Neural cell (in vitro differentiated cells): ENCODE data around the gene TOM1. TPM values are rescaled to one million over a fixed set of nuclear protein-coding genes. Genes with fewer than 3 reads are reported as not detected.

ENCODE experiments used
- H2AFZ ChIP-seq: fragments of 200-600, 300-800 bp; sonication (generic), shearing (Covaris generic); 2 replicates; pipeline ENCODE4 v1.6.0; 2014; ENCODE audit warnings: low read depth, mild to moderate bottlenecking, antibody characterized with exemption, low read length, moderate library complexity
- H3F3A ChIP-seq: fragments of 200-600 bp; shearing (Covaris generic); 2 replicates; pipeline ENCODE4 v1.6.1; 2016; ENCODE audit warnings: mild to moderate bottlenecking, moderate library complexity, mixed read lengths, antibody characterized with exemption, low read length; ENCODE audit not compliant: insufficient read depth, poor library complexity, severe bottlenecking
- H3K27ac ChIP-seq: fragments of 200-600, 300-800 bp; sonication (generic), shearing (Covaris generic); 2 replicates; pipeline ENCODE4 v1.5.1; 2014; ENCODE audit warnings: mild to moderate bottlenecking, low read length, moderate library complexity
- H3K27me3 ChIP-seq: fragments of 300-800, 200-600 bp; sonication (generic), shearing (Covaris generic); 2 replicates; pipeline ENCODE4 v1.6.0; 2014; ENCODE audit warnings: mild to moderate bottlenecking, low read depth, low read length, moderate library complexity; ENCODE audit not compliant: insufficient read depth
- H3K36me3 ChIP-seq: fragments of 300-800, 200-600 bp; sonication (generic), shearing (Covaris generic); 2 replicates; pipeline ENCODE4 v1.5.1; 2014; ENCODE audit warnings: mild to moderate bottlenecking, antibody characterized with exemption, low read length, moderate library complexity; ENCODE audit not compliant: insufficient read depth
- H3K4me2 ChIP-seq: fragments of 300-800, 200-600 bp; sonication (generic), shearing (Covaris generic); 2 replicates; pipeline ENCODE4 v1.6.0; 2014; ENCODE audit warnings: mild to moderate bottlenecking, low read length
- H3K4me3 ChIP-seq: fragments of 300-800, 200-600 bp; sonication (generic), shearing (Covaris generic); 2 replicates; pipeline ENCODE4 v1.5.1; 2014; ENCODE audit warnings: mild to moderate bottlenecking, low read length, moderate library complexity
- H3K79me2 ChIP-seq: fragments of 200-600 bp; shearing (Covaris generic); replicated peaks from 2 replicates; pipeline ENCODE4 v1.6.0; 2014; ENCODE audit warnings: mild to moderate bottlenecking, low read length, moderate library complexity; ENCODE audit not compliant: insufficient read depth
- H3K9ac ChIP-seq: fragments of 300-800, 200-600 bp; sonication (generic), shearing (Covaris generic); 2 replicates; pipeline ENCODE4 v1.6.1; 2016; ENCODE audit warnings: mild to moderate bottlenecking, low read length, mixed read lengths
- H3K9me2 ChIP-seq: fragments of 200-600 bp; shearing (Covaris generic); 2 replicates; pipeline ENCODE4 v1.6.1; 2016; ENCODE audit warnings: mild to moderate bottlenecking, low read length, mixed read lengths; ENCODE audit not compliant: insufficient read depth
- H3K9me3 ChIP-seq: fragments of 200-600, 300-800 bp; sonication (generic), shearing (Covaris generic); 2 replicates; pipeline ENCODE4 v1.6.1; 2016; ENCODE audit warnings: mild to moderate bottlenecking, mixed run types, low read length, moderate library complexity, mixed read lengths
- H4K20me1 ChIP-seq: fragments of 200-600 bp; shearing (Covaris generic); 2 replicates; pipeline ENCODE4 v1.6.1; 2016; ENCODE audit warnings: mild to moderate bottlenecking, mixed run types; ENCODE audit not compliant: insufficient read depth
- EP300 ChIP-seq: fragments of 450-650 bp; conservative IDR thresholded peaks from 2 replicates; pipeline ENCODE4 v1.6.1; 2014; ENCODE audit warnings: antibody characterized with exemption, mild to moderate bottlenecking, moderate library complexity; ENCODE audit not compliant: poor library complexity, severe bottlenecking
- EZH2 ChIP-seq: fragments of 200-600, 300-800 bp; shearing (Covaris generic), sonication (generic); IDR thresholded peaks from 2 replicates; pipeline ENCODE4 v1.6.1; 2014; ENCODE audit warnings: antibody characterized with exemption, low read length, borderline replicate concordance, mild to moderate bottlenecking; ENCODE audit not compliant: insufficient read depth, poor library complexity, severe bottlenecking
- MXI1 ChIP-seq: fragments of 450-650 bp; conservative IDR thresholded peaks from 2 replicates; pipeline ENCODE4 v1.6.1; 2014; ENCODE audit warnings: antibody characterized with exemption, mild to moderate bottlenecking; ENCODE audit not compliant: poor library complexity, severe bottlenecking
- POLR2AphosphoS5 ChIP-seq: IDR thresholded peaks from 2 replicates; pipeline ENCODE4 v1.6.1; 2012
- RAD21 ChIP-seq: fragments of 450-650 bp; conservative IDR thresholded peaks from 2 replicates; pipeline ENCODE4 v1.6.1; 2014; ENCODE audit warnings: antibody characterized with exemption, mild to moderate bottlenecking, moderate library complexity
- SMC3 ChIP-seq: fragments of 450-650 bp; conservative IDR thresholded peaks from 2 replicates; pipeline ENCODE4 v1.6.1; 2014; ENCODE audit warnings: antibody characterized with exemption, mild to moderate bottlenecking, moderate library complexity; ENCODE audit not compliant: poor library complexity
- TAF1 ChIP-seq: IDR thresholded peaks from 2 replicates; pipeline ENCODE4 v1.6.1; 2012; ENCODE audit warnings: low read depth
- polyA plus RNA-seq: library from polyadenylated mRNA; depleted of rRNA; stranded (reverse); fragments of >200 nt; gene quantifications from 2 replicates; pipeline ENCODE4 v1.2.3, GENCODE V29; 2014
- TF ChIP-seq, protein P1 (sequence below): IDR thresholded peaks from 2 replicates; pipeline ENCODE4 v1.6.1; 2012; ENCODE audit warnings: borderline replicate concordance
- TF ChIP-seq, protein P2 (sequence below): fragments of 450-650 bp; IDR thresholded peaks from 2 replicates; pipeline ENCODE4 v1.5.1; 2014; ENCODE audit warnings: antibody characterized with exemption, mild to moderate bottlenecking, moderate library complexity; ENCODE audit not compliant: poor library complexity, severe bottlenecking

TOM1 gene
- polyA plus RNA-seq, 1 donor from 2014 or later: 13.3 TPM

DNA sequence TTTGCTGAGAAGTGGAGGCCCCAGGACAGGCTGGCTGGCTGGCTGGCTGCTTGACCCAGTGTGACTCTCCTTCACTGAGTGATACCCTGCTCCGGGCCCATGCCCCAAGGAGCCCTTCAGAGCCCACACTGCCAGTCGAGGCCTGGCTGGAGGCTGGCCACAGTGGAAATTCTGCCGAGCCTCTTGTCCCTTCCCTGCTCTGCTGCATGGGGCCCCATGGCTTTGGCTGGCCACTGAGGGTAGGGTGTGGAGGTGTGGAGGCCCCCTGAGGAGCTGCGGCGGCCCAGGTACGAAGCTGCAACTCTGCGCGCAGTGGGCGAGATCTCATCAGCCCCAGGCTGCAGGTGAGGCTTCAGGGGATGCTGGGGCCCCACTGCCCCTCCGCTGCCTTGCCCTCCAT is 47.8 kb downstream of the TOM1 start:
- TF ChIP-seq, protein P1, sequence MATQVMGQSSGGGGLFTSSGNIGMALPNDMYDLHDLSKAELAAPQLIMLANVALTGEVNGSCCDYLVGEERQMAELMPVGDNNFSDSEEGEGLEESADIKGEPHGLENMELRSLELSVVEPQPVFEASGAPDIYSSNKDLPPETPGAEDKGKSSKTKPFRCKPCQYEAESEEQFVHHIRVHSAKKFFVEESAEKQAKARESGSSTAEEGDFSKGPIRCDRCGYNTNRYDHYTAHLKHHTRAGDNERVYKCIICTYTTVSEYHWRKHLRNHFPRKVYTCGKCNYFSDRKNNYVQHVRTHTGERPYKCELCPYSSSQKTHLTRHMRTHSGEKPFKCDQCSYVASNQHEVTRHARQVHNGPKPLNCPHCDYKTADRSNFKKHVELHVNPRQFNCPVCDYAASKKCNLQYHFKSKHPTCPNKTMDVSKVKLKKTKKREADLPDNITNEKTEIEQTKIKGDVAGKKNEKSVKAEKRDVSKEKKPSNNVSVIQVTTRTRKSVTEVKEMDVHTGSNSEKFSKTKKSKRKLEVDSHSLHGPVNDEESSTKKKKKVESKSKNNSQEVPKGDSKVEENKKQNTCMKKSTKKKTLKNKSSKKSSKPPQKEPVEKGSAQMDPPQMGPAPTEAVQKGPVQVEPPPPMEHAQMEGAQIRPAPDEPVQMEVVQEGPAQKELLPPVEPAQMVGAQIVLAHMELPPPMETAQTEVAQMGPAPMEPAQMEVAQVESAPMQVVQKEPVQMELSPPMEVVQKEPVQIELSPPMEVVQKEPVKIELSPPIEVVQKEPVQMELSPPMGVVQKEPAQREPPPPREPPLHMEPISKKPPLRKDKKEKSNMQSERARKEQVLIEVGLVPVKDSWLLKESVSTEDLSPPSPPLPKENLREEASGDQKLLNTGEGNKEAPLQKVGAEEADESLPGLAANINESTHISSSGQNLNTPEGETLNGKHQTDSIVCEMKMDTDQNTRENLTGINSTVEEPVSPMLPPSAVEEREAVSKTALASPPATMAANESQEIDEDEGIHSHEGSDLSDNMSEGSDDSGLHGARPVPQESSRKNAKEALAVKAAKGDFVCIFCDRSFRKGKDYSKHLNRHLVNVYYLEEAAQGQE: no peak
- no peak for TF ChIP-seq SMC3
- TF ChIP-seq, protein P2, sequence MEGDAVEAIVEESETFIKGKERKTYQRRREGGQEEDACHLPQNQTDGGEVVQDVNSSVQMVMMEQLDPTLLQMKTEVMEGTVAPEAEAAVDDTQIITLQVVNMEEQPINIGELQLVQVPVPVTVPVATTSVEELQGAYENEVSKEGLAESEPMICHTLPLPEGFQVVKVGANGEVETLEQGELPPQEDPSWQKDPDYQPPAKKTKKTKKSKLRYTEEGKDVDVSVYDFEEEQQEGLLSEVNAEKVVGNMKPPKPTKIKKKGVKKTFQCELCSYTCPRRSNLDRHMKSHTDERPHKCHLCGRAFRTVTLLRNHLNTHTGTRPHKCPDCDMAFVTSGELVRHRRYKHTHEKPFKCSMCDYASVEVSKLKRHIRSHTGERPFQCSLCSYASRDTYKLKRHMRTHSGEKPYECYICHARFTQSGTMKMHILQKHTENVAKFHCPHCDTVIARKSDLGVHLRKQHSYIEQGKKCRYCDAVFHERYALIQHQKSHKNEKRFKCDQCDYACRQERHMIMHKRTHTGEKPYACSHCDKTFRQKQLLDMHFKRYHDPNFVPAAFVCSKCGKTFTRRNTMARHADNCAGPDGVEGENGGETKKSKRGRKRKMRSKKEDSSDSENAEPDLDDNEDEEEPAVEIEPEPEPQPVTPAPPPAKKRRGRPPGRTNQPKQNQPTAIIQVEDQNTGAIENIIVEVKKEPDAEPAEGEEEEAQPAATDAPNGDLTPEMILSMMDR: no peak
- TF ChIP-seq EP300: no peak
- TF ChIP-seq RAD21: no peak
- no peak for TF ChIP-seq POLR2AphosphoS5
- TF ChIP-seq TAF1: no peak
- no peak for TF ChIP-seq MXI1
- TF ChIP-seq EZH2: no peak

DNA sequence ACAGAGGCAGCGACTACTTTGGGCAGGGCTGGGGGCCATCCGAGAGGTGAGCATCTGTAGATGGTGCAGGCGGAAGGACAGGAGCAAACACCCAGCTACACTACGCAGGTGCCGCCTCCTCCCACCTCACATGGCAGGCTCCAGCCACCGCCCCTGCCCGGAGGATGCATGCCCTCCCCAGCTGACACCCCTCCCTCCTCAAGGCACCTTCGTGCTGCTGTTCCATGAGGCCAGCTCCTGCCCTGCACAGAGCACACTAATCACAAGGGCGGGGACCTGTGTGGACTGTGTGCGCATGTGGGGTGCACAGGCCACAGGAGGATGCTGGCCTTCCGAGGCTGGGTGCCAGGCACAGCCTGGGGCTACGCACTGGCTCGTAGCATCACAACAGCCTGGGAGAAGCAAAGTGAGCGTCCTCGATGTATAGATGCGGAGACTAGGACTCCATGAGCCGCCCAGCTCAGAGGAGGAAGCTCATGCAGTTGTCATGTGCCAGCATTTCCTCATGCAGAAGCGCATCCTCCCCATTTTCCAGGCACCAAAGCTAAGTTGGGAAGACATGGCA is 48.4 kb downstream of the TOM1 start:
- Histone ChIP-seq H3K9me2 (no peaks in the 10 kb centered on the region), H3K27me3 (no peaks in the 10 kb centered on the region), H3K4me3 (no peak overlapping the region), H2AFZ (no peak overlapping the region), H3K27ac (no peak overlapping the region), H3F3A (no peaks in the 10 kb centered on the region), H3K79me2 (no peaks in the 10 kb centered on the region), H3K9me3 (no peaks in the 10 kb centered on the region), H4K20me1 (no peaks in the 10 kb centered on the region), H3K36me3 (no peaks in the 10 kb centered on the region), H3K4me2 (no peak overlapping the region), H3K9ac (no peak overlapping the region)
- TF ChIP-seq EP300 (no peak), MXI1 (no peak), RAD21 (no peak), EZH2 (no peak), TAF1 (no peak), SMC3 (no peak), POLR2AphosphoS5 (no peak)
- TF ChIP-seq, protein P1: no peak
- TF ChIP-seq, protein P2: no peak

More for the DNA sequence above, 47.8 kb downstream of the TOM1 start:
- no peaks in the 10 kb centered on the region for H3K36me3 ChIP-seq
- H3K79me2 ChIP-seq: no peaks in the 10 kb centered on the region
- H3K4me3 ChIP-seq: no peak overlapping the region
- no peaks in the 10 kb centered on the region for H4K20me1 ChIP-seq
- no peaks in the 10 kb centered on the region for H3K9me3 ChIP-seq
- no peak overlapping the region for H3K4me2 ChIP-seq
- H3K27ac ChIP-seq: no peak overlapping the region
- H3F3A ChIP-seq: no peaks in the 10 kb centered on the region
- H3K9me2 ChIP-seq: no peaks in the 10 kb centered on the region
- H3K27me3 ChIP-seq: no peaks in the 10 kb centered on the region
- H2AFZ ChIP-seq: no peak overlapping the region
- no peak overlapping the region for H3K9ac ChIP-seq
